ENCODE results near the gene MPPED2. TPM values are rescaled to one million over a fixed set of nuclear protein-coding genes. Genes with fewer than 3 reads are reported as not detected.

Gene MPPED2
- polyA plus RNA-seq, 3 donors = 14.3 to 18.5 (median 16.2) TPM

GRCh38 chr11:30488304-30488998 lies 97.7 kb downstream of the MPPED2 start:
- peak; percentile 65 for DNase-seq

- no peak for DNase-seq
Measured at GRCh38 chr11:30487200-30487898, 98.8 kb downstream of the MPPED2 start.

GRCh38 chr11:30485756-30486155 lies 100.4 kb downstream of the MPPED2 start:
- DNase-seq = no peak

GRCh38 chr11:30485222-30485621 lies 100.9 kb downstream of the MPPED2 start:
- no peak for DNase-seq

GRCh38 chr11:30483056-30483455 lies 103.1 kb downstream of the MPPED2 start:
- no peak for DNase-seq

GRCh38 chr11:30481796-30482195 lies 104.4 kb downstream of the MPPED2 start:
- no peak for DNase-seq

- DNase-seq = no peak
Measured at GRCh38 chr11:30481330-30481729, 104.8 kb downstream of the MPPED2 start.

- no peak for DNase-seq
Measured at GRCh38 chr11:30479899-30480298, 106.3 kb downstream of the MPPED2 start.

- DNase-seq = no peak
Measured at GRCh38 chr11:30478923-30479322, 107.2 kb downstream of the MPPED2 start.

- DNase-seq = no peak
Measured at GRCh38 chr11:30477061-30477460, 109.1 kb downstream of the MPPED2 start.

GRCh38 chr11:30474151-30474954 lies 111.8 kb downstream of the MPPED2 start:
- DNase-seq = no peak

- no peak for DNase-seq
Measured at GRCh38 chr11:30471244-30471643, 114.9 kb downstream of the MPPED2 start.

GRCh38 chr11:30468881-30469280 lies 117.3 kb downstream of the MPPED2 start:
- DNase-seq = no peak

- DNase-seq = no peak
Measured at GRCh38 chr11:30467176-30467575, 119.0 kb downstream of the MPPED2 start.

- no peak for DNase-seq
Measured at GRCh38 chr11:30465623-30466022, 120.5 kb downstream of the MPPED2 start.

- no peak for DNase-seq
Measured at GRCh38 chr11:30465192-30465591, 121.0 kb downstream of the MPPED2 start.

- no peak for DNase-seq
Measured at GRCh38 chr11:30463266-30463665, 122.9 kb downstream of the MPPED2 start.

GRCh38 chr11:30462421-30462820 lies 123.7 kb downstream of the MPPED2 start:
- DNase-seq = no peak

GRCh38 chr11:30459821-30460220 lies 126.3 kb downstream of the MPPED2 start:
- DNase-seq = no peak

GRCh38 chr11:30459306-30459705 lies 126.8 kb downstream of the MPPED2 start:
- no peak for DNase-seq

GRCh38 chr11:30458541-30458940 lies 127.6 kb downstream of the MPPED2 start:
- DNase-seq = no peak

- DNase-seq = no peak
Measured at GRCh38 chr11:30457087-30457486, 129.1 kb downstream of the MPPED2 start.

- no peak for DNase-seq
Measured at GRCh38 chr11:30455025-30455424, 131.1 kb downstream of the MPPED2 start.
